H1 (cell line): ENCODE results near the gene GLIPR2.

Experiments used
- BRCA1 ChIP-seq: IDR thresholded peaks from 2 replicates; pipeline ENCODE4 v1.6.1; 2012; ENCODE audit warnings: low read depth, low read length, improper control_type of control experiment
- CEBPB ChIP-seq: IDR thresholded peaks from 2 replicates; pipeline ENCODE4 v1.6.1; 2012; ENCODE audit warnings: low read depth, low read length
- CREB1 ChIP-seq: IDR thresholded peaks from 2 replicates; pipeline ENCODE4 v1.6.1; 2012; ENCODE audit warnings: inconsistent platforms
- EGR1 ChIP-seq: IDR thresholded peaks from 2 replicates; pipeline ENCODE4 v1.6.1; 2011; ENCODE audit warnings: low read depth, low read length, borderline replicate concordance
- EP300 ChIP-seq, 2 experiments: IDR thresholded peaks; 1 replicate in 1 of 2; 2 replicates in 1 of 2; pipeline ENCODE4 v1.6.1; 2011 to 2012; ENCODE audit warnings: low read depth in 2 of 2, low read length in 2 of 2, mild to moderate bottlenecking in 2 of 2, borderline replicate concordance in 1 of 2, inconsistent platforms in 1 of 2, moderate library complexity in 1 of 2
- EZH2 ChIP-seq: fragments of 200-600 bp; sonication (generic); IDR thresholded peaks from 2 replicates; pipeline ENCODE4 v1.7.1; 2012; ENCODE audit warnings: low read depth, mild to moderate bottlenecking, moderate library complexity, low read length, inconsistent platforms; ENCODE audit not compliant: severe bottlenecking
- GTF2F1 ChIP-seq: IDR thresholded peaks from 2 replicates; pipeline ENCODE4 v1.6.1; 2012; ENCODE audit warnings: low read depth, low read length, improper control_type of control experiment, borderline replicate concordance
- PHF8 ChIP-seq: fragments of 200-600 bp; sonication (generic); conservative IDR thresholded peaks from 2 replicates; pipeline ENCODE4 v1.7.1; 2012; ENCODE audit warnings: low read depth, mild to moderate bottlenecking, inconsistent platforms, low read length, moderate library complexity
- POLR2A ChIP-seq, 2 experiments: IDR thresholded peaks; 1 replicate in 1 of 2; 2 replicates in 1 of 2; pipeline ENCODE4 v1.6.1; 2011; ENCODE audit warnings: low read depth in 2 of 2, low read length in 2 of 2, mild to moderate bottlenecking in 2 of 2; ENCODE audit errors: control extremely low read depth in 1 of 2
- RAD21 ChIP-seq, 2 experiments: IDR thresholded peaks in 1 of 2; conservative IDR thresholded peaks in 1 of 2; 2 replicates each; pipeline ENCODE4 v1.6.1; 2011; ENCODE audit warnings: low read depth in 2 of 2, low read length in 2 of 2, improper control_type of control experiment in 1 of 2, inconsistent platforms in 1 of 2, mild to moderate bottlenecking in 1 of 2, moderate library complexity in 1 of 2
- TBP ChIP-seq: IDR thresholded peaks from 2 replicates; pipeline ENCODE4 v1.6.1; 2011; ENCODE audit warnings: low read depth, low read length, improper control_type of control experiment
- TEAD4 ChIP-seq: IDR thresholded peaks from 2 replicates; pipeline ENCODE4 v1.6.1; 2012; ENCODE audit warnings: low read depth, low read length, inconsistent platforms, mixed read lengths
- TF ChIP-seq, protein P1 (sequence below), 3 experiments: IDR thresholded peaks; 1 replicate in 2 of 3; 2 replicates in 1 of 3; pipeline versions ENCODE4 v1.5.1 to v1.6.1; 2011; ENCODE audit warnings: low read length in 3 of 3, mild to moderate bottlenecking in 3 of 3, inconsistent platforms in 2 of 3, low read depth in 1 of 3, moderate library complexity in 1 of 3; ENCODE audit not compliant: insufficient read depth in 1 of 3; ENCODE audit errors: control extremely low read depth in 1 of 3
- TF ChIP-seq, protein P2 (sequence below): IDR thresholded peaks from 2 replicates; pipeline ENCODE4 v1.6.1; 2011; ENCODE audit warnings: low read length, improper control_type of control experiment

DNA sequence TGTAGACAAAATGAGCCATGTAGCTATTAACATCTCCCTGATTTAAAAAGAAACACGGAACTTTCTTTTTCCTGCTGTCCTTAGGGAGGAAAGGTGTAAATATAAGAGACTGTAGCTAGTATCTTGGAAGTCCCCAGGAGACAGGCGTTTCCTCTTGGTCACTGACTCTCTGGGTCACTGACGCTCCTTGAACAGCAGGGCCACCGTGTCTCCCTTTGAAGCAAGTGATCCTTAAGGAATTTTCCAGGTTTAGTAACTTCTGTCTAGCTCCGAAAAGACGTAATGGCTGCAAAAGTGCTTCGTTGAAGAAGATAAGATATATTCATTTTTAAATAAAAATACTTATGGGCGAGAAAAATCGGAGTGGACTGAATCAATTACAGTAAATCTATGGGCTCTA lies 53.4 kb downstream of the GLIPR2 start:
- TF ChIP-seq BRCA1 (no peak), TBP (no peak), RAD21 (IDR thresholded peaks at IDR 0.05 in 1 of 2, conservative IDR thresholded peaks at IDR 0.05 in 1 of 2; ENCODE audit: low read depth in 2 of 2, low read length in 2 of 2) (no peak), TEAD4 (no peak), POLR2A (IDR thresholded peaks at IDR 0.05; ENCODE audit: control extremely low read depth in 1 of 2, low read depth in 2 of 2, low read length in 2 of 2) (no peak), EZH2 (no peak), EP300 (IDR thresholded peaks at IDR 0.05; ENCODE audit: borderline replicate concordance in 1 of 2, low read depth in 2 of 2, low read length in 2 of 2) (no peak), CREB1 (no peak), EGR1 (no peak), PHF8 (no peak), CEBPB (no peak), GTF2F1 (no peak)
- TF ChIP-seq, protein P1, sequence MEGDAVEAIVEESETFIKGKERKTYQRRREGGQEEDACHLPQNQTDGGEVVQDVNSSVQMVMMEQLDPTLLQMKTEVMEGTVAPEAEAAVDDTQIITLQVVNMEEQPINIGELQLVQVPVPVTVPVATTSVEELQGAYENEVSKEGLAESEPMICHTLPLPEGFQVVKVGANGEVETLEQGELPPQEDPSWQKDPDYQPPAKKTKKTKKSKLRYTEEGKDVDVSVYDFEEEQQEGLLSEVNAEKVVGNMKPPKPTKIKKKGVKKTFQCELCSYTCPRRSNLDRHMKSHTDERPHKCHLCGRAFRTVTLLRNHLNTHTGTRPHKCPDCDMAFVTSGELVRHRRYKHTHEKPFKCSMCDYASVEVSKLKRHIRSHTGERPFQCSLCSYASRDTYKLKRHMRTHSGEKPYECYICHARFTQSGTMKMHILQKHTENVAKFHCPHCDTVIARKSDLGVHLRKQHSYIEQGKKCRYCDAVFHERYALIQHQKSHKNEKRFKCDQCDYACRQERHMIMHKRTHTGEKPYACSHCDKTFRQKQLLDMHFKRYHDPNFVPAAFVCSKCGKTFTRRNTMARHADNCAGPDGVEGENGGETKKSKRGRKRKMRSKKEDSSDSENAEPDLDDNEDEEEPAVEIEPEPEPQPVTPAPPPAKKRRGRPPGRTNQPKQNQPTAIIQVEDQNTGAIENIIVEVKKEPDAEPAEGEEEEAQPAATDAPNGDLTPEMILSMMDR (IDR thresholded peaks at IDR 0.05; ENCODE audit: control extremely low read depth in 1 of 3, insufficient read depth in 1 of 3, low read depth in 1 of 3, low read length in 3 of 3), result no peak
- TF ChIP-seq, protein P2, sequence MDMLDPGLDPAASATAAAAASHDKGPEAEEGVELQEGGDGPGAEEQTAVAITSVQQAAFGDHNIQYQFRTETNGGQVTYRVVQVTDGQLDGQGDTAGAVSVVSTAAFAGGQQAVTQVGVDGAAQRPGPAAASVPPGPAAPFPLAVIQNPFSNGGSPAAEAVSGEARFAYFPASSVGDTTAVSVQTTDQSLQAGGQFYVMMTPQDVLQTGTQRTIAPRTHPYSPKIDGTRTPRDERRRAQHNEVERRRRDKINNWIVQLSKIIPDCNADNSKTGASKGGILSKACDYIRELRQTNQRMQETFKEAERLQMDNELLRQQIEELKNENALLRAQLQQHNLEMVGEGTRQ, result no peak
